IPS DF 6.9 (cell line): ENCODE results near the gene ANKS1B.

Experiments
- DNase-seq: peaks from one replicate; pipeline ENCODE4 v3.0.0-alpha.2; 2013; ENCODE audit warnings: low read depth, low spot score
- H3K27ac ChIP-seq: one replicate; pipeline ENCODE4 v1.5.1; 2013; ENCODE audit warnings: low read length, control low read depth
- H3K27me3 ChIP-seq: 2 replicates; pipeline ENCODE4 v1.6.1; 2013; ENCODE audit warnings: mild to moderate bottlenecking, low read length; ENCODE audit not compliant: control insufficient read depth, insufficient read depth
- H3K36me3 ChIP-seq: 2 replicates; pipeline ENCODE4 v1.6.1; 2013; ENCODE audit warnings: low read length; ENCODE audit not compliant: control insufficient read depth, insufficient read depth
- H3K4me1 ChIP-seq: 2 replicates; pipeline ENCODE4 v1.6.1; 2013; ENCODE audit warnings: low read length; ENCODE audit not compliant: control insufficient read depth, insufficient read depth
- H3K4me3 ChIP-seq: 2 replicates; pipeline ENCODE4 v1.5.1; 2013; ENCODE audit warnings: mild to moderate bottlenecking, low read length
- H3K9me3 ChIP-seq: 2 replicates; pipeline ENCODE4 v1.6.1; 2013; ENCODE audit warnings: low read length, inconsistent platforms; ENCODE audit not compliant: control insufficient read depth, insufficient read depth
- WGBS: extraction: QIAGEN DNeasy Blood & Tissue Kit; methylation state at CpG from one replicate; pipeline ENCODE4 v1.1.7; 2013; ENCODE audit warnings: mixed read lengths, missing lambda C conversion rate; ENCODE audit not compliant: insufficient read length, insufficient coverage; 5-methylcytosine and 5-hydroxymethylcytosine counted together

Gene ANKS1B

GRCh38 chr12:99707883-99708282 is 276.9 kb downstream of the ANKS1B start:
- Histone ChIP-seq H3K9me3 (no peaks in the 10 kb centered on the region), H3K36me3 (no peaks in the 10 kb centered on the region), H3K27ac (no peak overlapping the region), H3K4me3 (no peak overlapping the region), H3K4me1 (no peaks in the 10 kb centered on the region), H3K27me3 (no peaks in the 10 kb centered on the region)
- WGBS = no CpG with 5 or more reads among the region's 2 CpGs
- no peak for DNase-seq

GRCh38 chr12:99706736-99707473 is 277.8 kb downstream of the ANKS1B start:
- no peak for DNase-seq
- Histone ChIP-seq H3K36me3 (no peaks in the 10 kb centered on the region), H3K4me1 (no peaks in the 10 kb centered on the region), H3K27me3 (no peaks in the 10 kb centered on the region), H3K9me3 (no peaks in the 10 kb centered on the region), H3K4me3 (no peak overlapping the region), H3K27ac (no peak overlapping the region)
- WGBS = no CpG with 5 or more reads among the region's 6 CpGs

GRCh38 chr12:99704458-99704857 is 280.3 kb downstream of the ANKS1B start:
- Histone ChIP-seq H3K27me3 (no peaks in the 10 kb centered on the region), H3K9me3 (no peaks in the 10 kb centered on the region)
- no peak for DNase-seq

GRCh38 chr12:99704036-99704435 is 280.7 kb downstream of the ANKS1B start:
- DNase-seq = no peak
- H3K36me3 ChIP-seq = no peaks in the 10 kb centered on the region
- H3K4me3 ChIP-seq = no peak overlapping the region
- no CpG with 5 or more reads among the region's 1 CpG for WGBS
- H3K9me3 ChIP-seq = no peaks in the 10 kb centered on the region
- H3K4me1 ChIP-seq = no peaks in the 10 kb centered on the region
- H3K27me3 ChIP-seq = no peaks in the 10 kb centered on the region
- no peak overlapping the region for H3K27ac ChIP-seq

More at GRCh38 chr12:99704458-99704857, 280.3 kb downstream of the ANKS1B start:
- Histone ChIP-seq H3K4me3 (no peak overlapping the region), H3K27ac (no peak overlapping the region), H3K4me1 (no peaks in the 10 kb centered on the region), H3K36me3 (no peaks in the 10 kb centered on the region)

GRCh38 chr12:99700032-99700431 is 284.7 kb downstream of the ANKS1B start:
- no peaks in the 10 kb centered on the region for H3K27me3 ChIP-seq
- H3K9me3 ChIP-seq = no peaks in the 10 kb centered on the region
- H3K4me1 ChIP-seq = no peaks in the 10 kb centered on the region
- DNase-seq = no peak
- no peak overlapping the region for H3K27ac ChIP-seq
- H3K36me3 ChIP-seq = no peaks in the 10 kb centered on the region
- no peak overlapping the region for H3K4me3 ChIP-seq

- DNase-seq = no peak
- Histone ChIP-seq H3K4me3 (no peak overlapping the region), H3K27me3 (no peaks in the 10 kb centered on the region), H3K27ac (no peak overlapping the region), H3K9me3 (no peaks in the 10 kb centered on the region), H3K4me1 (no peaks in the 10 kb centered on the region), H3K36me3 (no peaks in the 10 kb centered on the region)
- no CpG with 5 or more reads among the region's 2 CpGs for WGBS
Measured at GRCh38 chr12:99695050-99695449, 289.7 kb downstream of the ANKS1B start.

GRCh38 chr12:99686142-99686541 is 298.6 kb downstream of the ANKS1B start:
- no peak for DNase-seq
- Histone ChIP-seq H3K27ac (no peak overlapping the region), H3K9me3 (no peaks in the 10 kb centered on the region), H3K4me3 (no peak overlapping the region), H3K36me3 (no peaks in the 10 kb centered on the region), H3K4me1 (no peaks in the 10 kb centered on the region), H3K27me3 (no peaks in the 10 kb centered on the region)
- WGBS = no CpG with 5 or more reads among the region's 1 CpG

GRCh38 chr12:99680276-99680675 is 304.5 kb downstream of the ANKS1B start:
- Histone ChIP-seq H3K4me3 (no peak overlapping the region), H3K36me3 (no peaks in the 10 kb centered on the region), H3K4me1 (no peaks in the 10 kb centered on the region), H3K27ac (no peak overlapping the region), H3K9me3 (no peaks in the 10 kb centered on the region), H3K27me3 (no peaks in the 10 kb centered on the region)
- no peak for DNase-seq
- no CpG with 5 or more reads among the region's 4 CpGs for WGBS

- peak; percentile 5 for DNase-seq
- Histone ChIP-seq H3K9me3 (no peaks in the 10 kb centered on the region), H3K4me1 (no peaks in the 10 kb centered on the region), H3K27me3 (no peaks in the 10 kb centered on the region), H3K27ac (no peak overlapping the region), H3K36me3 (no peaks in the 10 kb centered on the region), H3K4me3 (no peak overlapping the region)
- WGBS = no CpG with 5 or more reads among the region's 1 CpG
Measured at GRCh38 chr12:99670635-99671034, 314.1 kb downstream of the ANKS1B start.

- WGBS = no CpG with 5 or more reads among the region's 1 CpG
- no peak overlapping the region for H3K27ac ChIP-seq
- H3K27me3 ChIP-seq = no peaks in the 10 kb centered on the region
- no peaks in the 10 kb centered on the region for H3K36me3 ChIP-seq
- no peak overlapping the region for H3K4me3 ChIP-seq
- DNase-seq = no peak
- no peaks in the 10 kb centered on the region for H3K9me3 ChIP-seq
- no peaks in the 10 kb centered on the region for H3K4me1 ChIP-seq
Measured at GRCh38 chr12:99658671-99659349, 325.9 kb downstream of the ANKS1B start.

- no peak overlapping the region for H3K27ac ChIP-seq
- no peaks in the 10 kb centered on the region for H3K9me3 ChIP-seq
- no peak overlapping the region for H3K4me3 ChIP-seq
- H3K4me1 ChIP-seq = no peaks in the 10 kb centered on the region
- H3K36me3 ChIP-seq = no peaks in the 10 kb centered on the region
- DNase-seq = no peak
- WGBS = no CpG with 5 or more reads among the region's 1 CpG
- no peaks in the 10 kb centered on the region for H3K27me3 ChIP-seq
Measured at GRCh38 chr12:99649551-99649950, 335.2 kb downstream of the ANKS1B start.
